ENCODE results near the gene GZMB.

Gene GZMB

GRCh38 chr14:24673059-24673458, 39.1 kb upstream of the GZMB start:
- Histone ChIP-seq H3K27me3 (ENCODE audit: low read depth, low read length) (no peaks in the 10 kb centered on the region), H3K79me2 (ENCODE audit: low read length) (no peaks in the 10 kb centered on the region), H3K9me3 (ENCODE audit: insufficient read depth, low read length) (no peaks in the 10 kb centered on the region), H3K27ac (ENCODE audit: low read length) (peak overlapping the region; percentile 97), H3K36me3 (replicated peaks; ENCODE audit: low read depth, low read length) (no peaks in the 10 kb centered on the region), H3K4me2 (ENCODE audit: low read length) (peak overlapping the region; percentile 91), H3K4me3 (ENCODE audit: low read length) (peak overlapping the region; percentile 70), H2AFZ (ENCODE audit: low read depth, low read length) (no peak overlapping the region), H4K20me1 (ENCODE audit: insufficient read depth, low read length) (no peaks in the 10 kb centered on the region), H3K9ac (ENCODE audit: low read length) (peak overlapping the region; percentile 71), H3K4me1 (ENCODE audit: low read length) (peaks cover 38% of the 10 kb centered on the region)
- TF ChIP-seq EZH2phosphoT487 (IDR thresholded peaks at IDR 0.05; ENCODE audit: low read depth) (no peak), CTCF (IDR thresholded peaks at IDR 0.05; ENCODE audit: low read depth, low read length) (no peak)

GRCh38 chr14:24670594-24670993, 36.6 kb upstream of the GZMB start:
- Histone ChIP-seq H2AFZ (ENCODE audit: low read depth, low read length) (no peak overlapping the region), H3K4me3 (ENCODE audit: low read length) (no peak overlapping the region), H3K9me3 (ENCODE audit: insufficient read depth, low read length) (no peaks in the 10 kb centered on the region), H3K4me2 (ENCODE audit: low read length) (no peak overlapping the region), H3K4me1 (ENCODE audit: low read length) (peaks cover 44% of the 10 kb centered on the region), H3K9ac (ENCODE audit: low read length) (no peak overlapping the region), H3K27me3 (ENCODE audit: low read depth, low read length) (no peaks in the 10 kb centered on the region), H3K36me3 (replicated peaks; ENCODE audit: low read depth, low read length) (no peaks in the 10 kb centered on the region), H4K20me1 (ENCODE audit: insufficient read depth, low read length) (no peaks in the 10 kb centered on the region), H3K79me2 (ENCODE audit: low read length) (no peaks in the 10 kb centered on the region), H3K27ac (ENCODE audit: low read length) (no peak overlapping the region)
- TF ChIP-seq CTCF (IDR thresholded peaks at IDR 0.05; ENCODE audit: low read depth, low read length) (no peak), EZH2phosphoT487 (IDR thresholded peaks at IDR 0.05; ENCODE audit: low read depth) (no peak)

GRCh38 chr14:24669651-24670050, 35.7 kb upstream of the GZMB start:
- no peak overlapping the region for H3K4me2 ChIP-seq (ENCODE audit: low read length)
- no peak overlapping the region for H3K4me3 ChIP-seq (ENCODE audit: low read length)
- H4K20me1 ChIP-seq (ENCODE audit: insufficient read depth, low read length) = no peaks in the 10 kb centered on the region
- H2AFZ ChIP-seq (ENCODE audit: low read depth, low read length) = no peak overlapping the region
- no peaks in the 10 kb centered on the region for H3K79me2 ChIP-seq (ENCODE audit: low read length)
- H3K9ac ChIP-seq (ENCODE audit: low read length) = no peak overlapping the region
- no peak overlapping the region for H3K27ac ChIP-seq (ENCODE audit: low read length)
- no peaks in the 10 kb centered on the region for H3K36me3 ChIP-seq (replicated peaks; ENCODE audit: low read depth, low read length)
- H3K9me3 ChIP-seq (ENCODE audit: insufficient read depth, low read length) = no peaks in the 10 kb centered on the region
- TF ChIP-seq EZH2phosphoT487 (IDR thresholded peaks at IDR 0.05; ENCODE audit: low read depth) = no peak
- TF ChIP-seq CTCF (IDR thresholded peaks at IDR 0.05; ENCODE audit: low read depth, low read length) = no peak
- no peaks in the 10 kb centered on the region for H3K27me3 ChIP-seq (ENCODE audit: low read depth, low read length)
- H3K4me1 ChIP-seq (ENCODE audit: low read length) = peaks cover 50% of the 10 kb centered on the region

GRCh38 chr14:24665440-24665991, 31.5 kb upstream of the GZMB start:
- Histone ChIP-seq H3K4me3 (ENCODE audit: low read length) (peak overlapping the region; percentile 44), H3K4me2 (ENCODE audit: low read length) (peak overlapping the region; percentile 62), H2AFZ (ENCODE audit: low read depth, low read length) (0 out of 2 replicates have a peak overlapping the region, but pooled peaks have one; percentile 1), H3K9me3 (ENCODE audit: insufficient read depth, low read length) (no peaks in the 10 kb centered on the region), H3K79me2 (ENCODE audit: low read length) (no peaks in the 10 kb centered on the region), H3K27me3 (ENCODE audit: low read depth, low read length) (no peaks in the 10 kb centered on the region), H3K27ac (ENCODE audit: low read length) (peak overlapping the region; percentile 6), H3K36me3 (replicated peaks; ENCODE audit: low read depth, low read length) (no peaks in the 10 kb centered on the region), H4K20me1 (ENCODE audit: insufficient read depth, low read length) (no peaks in the 10 kb centered on the region), H3K9ac (ENCODE audit: low read length) (peak overlapping the region; percentile 4; the same call in 1 of the 2 replicates), H3K4me1 (ENCODE audit: low read length) (peaks cover 16% of the 10 kb centered on the region)
- TF ChIP-seq EZH2phosphoT487 (IDR thresholded peaks at IDR 0.05; ENCODE audit: low read depth) (no peak), CTCF (IDR thresholded peaks at IDR 0.05; ENCODE audit: low read depth, low read length) (no peak)

Measured in OCI-LY3 (cell line).